ENCODE data around the gene NT5C1B.

Gene NT5C1B

GRCh38 chr2:18550433-18550832, 38.9 kb downstream of the NT5C1B start:
- DNase-seq (ENCODE audit: low spot score) = no peak

DNA sequence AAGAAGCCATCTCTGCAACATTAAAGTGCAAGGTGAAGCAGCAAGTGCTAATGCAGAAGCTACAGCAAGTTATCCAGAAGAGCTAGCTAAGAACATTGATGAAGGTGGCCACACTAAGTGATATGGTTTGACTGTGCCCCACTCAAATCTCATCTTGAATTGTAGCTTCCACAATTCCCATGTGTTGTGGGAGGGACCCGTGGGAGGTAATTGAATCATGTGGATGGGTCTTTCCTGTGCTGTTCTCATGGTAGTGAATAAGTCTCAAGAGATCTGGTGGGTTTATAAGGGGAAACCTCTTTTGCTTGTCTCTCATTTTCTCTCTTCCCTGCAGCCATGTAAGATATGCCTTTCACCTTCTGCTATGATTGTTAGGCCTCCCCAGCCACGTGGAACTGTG, 40.3 kb downstream of the NT5C1B start:
- no peak for DNase-seq (ENCODE audit: low spot score)

DNA sequence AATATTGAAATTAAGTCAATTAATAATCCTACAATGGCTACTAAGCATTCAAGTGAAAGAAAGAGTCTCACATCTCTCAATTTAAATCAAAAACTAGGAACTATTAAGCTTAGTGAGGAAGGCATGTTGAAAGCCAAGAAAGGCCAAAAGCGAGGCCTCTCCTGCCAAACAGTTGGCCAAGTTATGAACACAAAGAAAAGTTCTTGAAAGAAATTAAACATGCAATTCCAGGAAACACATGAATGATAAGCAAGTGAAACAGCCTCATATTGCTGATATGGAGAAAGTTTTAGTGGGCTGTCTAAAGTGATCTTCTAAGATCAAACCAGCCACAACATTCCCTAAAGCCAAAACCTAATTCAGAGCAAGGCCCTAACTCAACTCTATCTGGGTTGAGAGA, 40.7 kb downstream of the NT5C1B start:
- DNase-seq (ENCODE audit: low spot score) = no peak

DNA sequence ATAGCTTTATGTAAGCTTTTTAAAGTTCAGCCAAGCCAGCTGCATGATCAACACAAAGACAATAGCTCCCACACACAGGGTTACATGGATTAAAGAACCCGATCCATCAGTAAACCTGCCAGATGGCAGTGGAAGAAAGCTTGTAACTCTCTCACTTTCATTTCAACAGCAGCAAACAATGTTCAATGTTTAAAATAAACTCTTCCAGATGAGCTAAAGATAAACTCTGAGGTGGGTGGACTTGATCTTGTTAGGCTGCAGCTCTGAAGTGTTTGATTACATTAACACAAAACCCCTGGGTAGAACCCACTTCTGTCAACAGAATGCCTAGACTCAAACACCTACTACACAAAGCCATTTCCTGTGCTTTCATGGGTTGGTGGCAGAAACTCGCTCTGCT, 42.8 kb downstream of the NT5C1B start:
- DNase-seq (ENCODE audit: low spot score) = no peak

- no peak for DNase-seq (ENCODE audit: low spot score)
These were observed 44.0 kb downstream of the NT5C1B start for GRCh38 chr2:18545384-18545783.

- DNase-seq (ENCODE audit: low spot score) = no peak
These were observed 45.2 kb downstream of the NT5C1B start for GRCh38 chr2:18544171-18544570.

DNA sequence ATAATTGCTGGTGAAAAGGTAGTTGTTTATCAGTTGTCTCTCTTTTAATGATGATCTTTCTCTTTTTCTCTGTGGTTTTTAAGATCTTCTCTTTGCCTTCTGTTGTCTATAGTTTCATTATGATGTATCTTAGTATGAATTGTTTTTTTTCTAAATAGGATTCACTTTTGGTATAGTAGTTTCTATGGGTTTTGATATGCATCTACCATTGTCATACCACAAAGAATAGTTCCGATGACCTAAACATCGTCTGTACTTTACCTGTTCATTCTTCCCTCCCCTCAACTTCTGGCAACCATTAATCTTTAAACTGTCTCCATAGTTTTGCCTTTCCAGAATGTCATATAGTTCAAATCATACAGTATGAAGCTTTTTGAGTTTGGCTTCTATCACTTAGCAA, 48.5 kb downstream of the NT5C1B start:
- no peak for DNase-seq (ENCODE audit: low spot score)

DNA sequence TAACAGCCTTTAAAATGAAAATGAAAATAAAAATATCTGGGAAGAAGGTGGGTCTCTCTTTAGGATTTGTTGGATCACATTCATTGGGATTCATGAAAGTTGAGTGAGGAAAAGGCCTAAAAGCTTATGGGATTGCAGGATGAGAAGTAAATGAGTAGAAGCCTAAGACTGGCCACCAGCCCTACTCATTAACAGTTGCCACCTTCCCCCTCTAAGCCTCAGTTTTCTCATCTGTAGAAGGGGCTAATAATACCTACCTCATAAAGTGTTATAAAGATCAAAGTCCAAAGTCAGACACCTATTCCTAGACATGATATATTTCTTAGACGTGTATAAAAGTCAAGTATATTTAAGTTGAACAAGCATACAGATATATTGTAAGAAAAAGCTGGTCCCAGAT, 52.7 kb downstream of the NT5C1B start:
- no peak for DNase-seq (ENCODE audit: low spot score)

- DNase-seq (ENCODE audit: low spot score) = no peak
These were observed 53.3 kb downstream of the NT5C1B start for GRCh38 chr2:18536100-18536499.

- no peak for DNase-seq (ENCODE audit: low spot score)
These were observed 58.2 kb downstream of the NT5C1B start for GRCh38 chr2:18531194-18531593.

DNA sequence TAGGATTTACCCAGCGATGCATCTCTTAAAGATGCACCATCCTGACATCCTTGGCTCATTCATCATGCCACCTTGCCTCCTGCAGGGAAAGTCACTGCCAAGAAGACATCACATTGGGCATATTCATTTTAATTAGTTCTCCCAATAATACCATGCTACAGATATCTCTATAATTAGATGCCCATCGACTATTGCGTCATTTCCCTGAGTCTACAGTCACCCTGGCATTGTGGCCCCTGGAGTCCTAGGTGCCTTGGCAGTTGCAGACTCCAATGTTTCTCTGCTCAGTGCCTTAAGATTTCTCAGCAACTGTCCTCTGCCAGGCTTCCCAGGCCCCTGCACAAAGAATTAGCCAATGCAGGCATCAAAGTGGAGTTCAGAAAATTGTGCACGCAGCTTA, 61.5 kb downstream of the NT5C1B start:
- no peak for DNase-seq (ENCODE audit: low spot score)

DNA sequence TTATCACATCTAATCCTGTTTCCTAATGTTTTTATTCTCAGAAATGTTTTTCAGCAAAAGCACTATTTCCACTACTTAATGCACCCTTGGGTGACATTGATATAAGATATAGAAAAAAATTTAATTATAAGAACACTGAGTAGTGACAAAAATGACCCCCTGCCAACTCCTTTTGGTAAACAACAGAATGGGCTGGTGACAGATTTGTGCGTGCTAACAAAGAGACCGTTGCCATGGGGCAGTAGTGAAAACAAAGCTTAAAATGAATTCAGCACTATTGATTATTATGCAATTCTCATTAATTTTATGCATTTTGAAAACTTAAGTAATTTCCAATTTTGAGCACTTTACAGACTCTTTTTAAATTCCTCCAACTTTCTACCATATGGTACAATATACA, 62.0 kb downstream of the NT5C1B start:
- DNase-seq (ENCODE audit: low spot score) = no peak

- DNase-seq (ENCODE audit: low spot score) = no peak
These were observed 62.9 kb downstream of the NT5C1B start for GRCh38 chr2:18526429-18526828.

DNA sequence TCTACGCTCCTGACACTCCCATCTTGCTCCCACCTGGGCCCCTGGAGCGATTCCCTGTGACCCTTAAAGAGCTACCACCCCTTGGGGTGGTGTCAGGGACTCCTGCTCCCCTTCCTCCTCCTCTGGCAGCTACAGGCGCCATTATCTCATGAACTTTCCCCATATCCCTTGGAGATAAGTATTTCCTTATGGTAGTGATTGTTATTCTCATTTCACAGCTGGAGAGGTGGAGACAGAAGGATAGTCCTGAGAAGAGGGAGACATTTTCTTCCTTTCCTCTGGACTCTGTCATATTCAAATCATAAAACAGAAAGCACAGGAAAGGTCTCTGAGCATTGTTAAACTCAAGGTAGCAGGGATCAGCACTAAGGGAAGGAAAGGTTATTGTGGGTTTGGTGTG, 63.5 kb downstream of the NT5C1B start:
- no peak for DNase-seq (ENCODE audit: low spot score)

- DNase-seq (ENCODE audit: low spot score) = no peak
These were observed 64.1 kb downstream of the NT5C1B start for GRCh38 chr2:18525236-18525635.

GRCh38 chr2:18522484-18523146, 66.8 kb downstream of the NT5C1B start:
- DNase-seq (ENCODE audit: low spot score) = no peak

GRCh38 chr2:18520451-18521425, 68.6 kb downstream of the NT5C1B start:
- peak; percentile 81 for DNase-seq (ENCODE audit: low spot score)

DNA sequence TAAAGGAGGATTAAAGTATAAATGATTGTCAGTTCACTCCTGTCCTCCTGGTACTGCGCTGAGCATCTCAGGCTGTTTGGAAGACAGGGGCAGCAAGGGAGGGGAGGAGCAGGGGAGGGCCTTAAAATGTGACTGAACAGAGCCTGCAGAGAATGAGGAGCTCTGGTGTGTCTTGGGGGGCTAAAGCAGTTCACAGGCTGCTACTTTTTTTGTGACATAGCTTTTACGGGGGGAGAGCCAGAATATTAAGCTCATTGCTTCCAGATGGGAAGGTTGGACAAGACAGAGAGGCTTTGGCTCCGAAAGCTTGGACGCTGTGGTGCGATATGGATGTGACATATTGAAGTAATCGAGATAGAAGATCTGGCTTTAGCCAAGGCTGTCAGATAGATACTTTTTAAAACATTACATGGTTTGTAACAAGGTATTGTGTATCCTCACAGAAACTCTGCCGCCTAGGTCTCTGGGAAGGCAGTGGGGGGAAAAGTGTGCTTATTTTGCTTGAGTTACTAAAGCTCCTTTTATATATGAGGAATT, 69.4 kb downstream of the NT5C1B start:
- no peak for DNase-seq (ENCODE audit: low spot score)

DNA sequence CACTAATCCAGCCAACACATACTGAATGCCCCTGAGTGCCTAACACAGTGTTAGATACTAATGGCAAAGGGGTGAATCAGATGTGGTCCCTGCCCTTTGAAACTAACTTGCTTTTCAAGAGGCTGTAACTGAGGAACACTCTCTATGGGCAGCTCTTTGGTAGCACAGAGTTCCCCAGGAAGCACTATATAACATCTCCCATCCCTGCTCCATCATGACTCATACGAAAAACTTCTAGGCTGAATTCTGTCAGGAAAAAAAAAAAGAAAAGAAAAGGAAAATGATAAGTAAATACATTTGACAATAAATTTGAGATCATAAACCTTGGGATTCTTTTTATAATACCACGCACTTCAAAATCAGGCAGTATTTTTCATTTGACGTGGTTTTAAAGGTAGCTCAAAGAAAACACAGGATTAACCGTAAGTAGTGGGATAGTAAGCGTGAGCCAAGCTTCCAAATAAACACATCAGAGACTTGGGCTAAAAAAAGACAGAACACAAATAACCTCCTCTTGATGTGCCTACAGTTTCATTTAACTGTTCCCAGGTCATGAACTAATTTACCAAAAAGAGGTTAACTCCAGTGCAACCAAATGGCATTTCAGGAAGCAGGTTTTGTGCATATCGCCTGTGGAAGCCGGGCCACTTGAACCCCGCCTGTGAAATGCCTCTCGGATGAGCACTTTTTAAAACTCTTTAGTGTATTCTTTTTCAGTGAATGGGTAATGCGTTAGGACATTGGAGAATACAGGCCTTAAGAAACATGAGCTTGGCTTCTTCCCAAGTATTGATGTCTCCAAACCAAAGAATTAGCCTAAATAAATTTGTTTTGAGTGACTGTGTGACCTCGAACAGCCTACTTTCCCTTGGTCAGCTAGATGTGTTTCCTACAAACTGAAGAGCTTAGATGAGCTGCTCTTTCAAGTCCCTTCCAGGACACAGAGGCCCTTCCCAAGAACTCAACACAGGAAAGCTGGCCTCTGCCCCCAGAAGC, 71.0 kb downstream of the NT5C1B start:
- DNase-seq (ENCODE audit: low spot score) = no peak

GRCh38 chr2:18517386-18517785, 72.0 kb downstream of the NT5C1B start:
- DNase-seq (ENCODE audit: low spot score) = no peak

DNA sequence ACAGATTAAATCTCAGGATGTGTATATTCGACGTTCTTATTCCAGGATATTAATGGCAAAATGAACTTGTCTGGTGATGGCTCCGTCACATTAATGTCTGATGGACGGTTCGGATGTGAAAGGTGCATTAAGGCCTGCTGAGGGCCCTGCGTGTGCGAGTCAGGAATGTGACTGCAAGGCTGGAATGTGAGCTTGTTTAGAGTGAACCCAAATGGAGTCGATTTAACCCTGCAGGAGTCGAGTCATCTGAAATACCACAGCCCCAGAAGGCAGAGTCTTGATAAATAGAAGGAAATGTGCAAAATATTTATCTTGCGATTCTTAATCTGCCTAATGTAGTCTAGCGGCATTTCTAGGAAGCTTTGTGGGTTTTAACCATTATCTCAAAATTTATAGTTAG, 73.3 kb downstream of the NT5C1B start:
- DNase-seq (ENCODE audit: low spot score) = no peak
